B cell (primary cell): ENCODE measurements around the gene MTHFSD.

Experiments
- CTCF ChIP-seq: fragments of 200-600 bp; IDR thresholded peaks from one replicate; pipeline ENCODE4 v1.8.0; 2022; ENCODE audit warnings: antibody characterized with exemption, mild to moderate bottlenecking
- EZH2 ChIP-seq: IDR thresholded peaks from 2 replicates; pipeline ENCODE4 v1.6.1; 2012; ENCODE audit warnings: borderline replicate concordance, low read depth, mild to moderate bottlenecking, moderate library complexity, low read length; ENCODE audit not compliant: insufficient read depth, poor library complexity, severe bottlenecking

GRCh38 chr16:86595983-86596605 is 41.1 kb upstream of the MTHFSD start:
- TF ChIP-seq CTCF (no peak), EZH2 (no peak)
